Ishikawa (cell line): Measurements from ENCODE around the gene XAB2.

ENCODE experiments used
- CEBPB ChIP-seq: IDR thresholded peaks from 2 replicates; pipeline ENCODE4 v1.6.1; 2012
- CREB1 ChIP-seq: IDR thresholded peaks from 2 replicates; pipeline ENCODE4 v1.6.1; 2012; ENCODE audit warnings: low read depth
- EP300 ChIP-seq: IDR thresholded peaks from 2 replicates; pipeline ENCODE4 v1.6.1; 2012; ENCODE audit warnings: borderline replicate concordance
- FOXM1 ChIP-seq: IDR thresholded peaks from 2 replicates; pipeline ENCODE4 v1.6.1; 2012; ENCODE audit warnings: low read depth, borderline replicate concordance
- TAF1 ChIP-seq: IDR thresholded peaks from 2 replicates; pipeline ENCODE4 v1.6.1; 2012; ENCODE audit warnings: low read depth, mild to moderate bottlenecking
- YY1 ChIP-seq: IDR thresholded peaks from 2 replicates; pipeline ENCODE4 v1.6.1; 2012; ENCODE audit warnings: low read depth
- ZBTB7A ChIP-seq: IDR thresholded peaks from 2 replicates; pipeline ENCODE4 v1.6.1; 2012; ENCODE audit warnings: low read depth

GRCh38 chr19:7672522-7672921 lies 43.2 kb upstream of the XAB2 start:
- TF ChIP-seq FOXM1 (no peak), ZBTB7A (no peak), EP300 (no peak), CEBPB (no peak), TAF1 (no peak), YY1 (no peak), CREB1 (no peak)
